HG03571 (cell line): ENCODE data around the gene ARHGAP11A.

Source experiments
- ATAC-seq: cut with Tn5 transposase; IDR thresholded peaks from one replicate; pipeline ENCODE4 v1.9.1; 2021; ENCODE audit not compliant: unreplicated experiment

ARHGAP11A gene

DNA sequence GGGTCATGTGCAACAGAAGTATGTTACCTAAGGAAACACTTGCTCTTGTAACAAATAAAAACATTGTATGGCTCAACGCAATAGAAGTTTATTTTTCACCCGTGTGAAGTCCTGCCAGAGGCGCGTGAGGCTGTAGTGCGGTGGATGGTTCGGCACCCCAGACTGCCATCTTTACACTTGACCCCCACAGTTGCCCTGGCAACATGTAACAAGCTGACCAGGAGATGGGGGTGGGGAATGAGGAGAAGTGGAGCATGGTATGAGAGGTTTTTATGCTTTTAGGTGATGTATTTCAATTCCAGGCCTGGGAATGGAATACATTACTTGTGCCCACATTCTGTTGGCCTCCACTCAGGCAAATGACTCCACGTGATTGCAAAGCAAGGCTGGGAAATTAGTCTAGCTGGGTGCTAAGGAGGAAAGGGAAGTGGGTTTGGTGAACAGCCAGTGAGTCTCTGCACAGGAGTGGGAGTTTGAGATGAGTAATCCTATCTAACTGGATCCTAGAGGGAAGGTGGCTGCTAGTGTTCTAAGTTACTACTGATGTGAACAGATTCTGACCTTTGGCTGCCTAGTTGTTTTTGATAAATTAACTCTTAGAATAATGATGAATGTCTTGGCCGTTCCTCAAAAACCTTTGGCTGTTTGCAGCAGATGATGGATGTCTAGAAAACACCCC is 68.7 kb downstream of the ARHGAP11A start:
- ATAC-seq, result no peak

DNA sequence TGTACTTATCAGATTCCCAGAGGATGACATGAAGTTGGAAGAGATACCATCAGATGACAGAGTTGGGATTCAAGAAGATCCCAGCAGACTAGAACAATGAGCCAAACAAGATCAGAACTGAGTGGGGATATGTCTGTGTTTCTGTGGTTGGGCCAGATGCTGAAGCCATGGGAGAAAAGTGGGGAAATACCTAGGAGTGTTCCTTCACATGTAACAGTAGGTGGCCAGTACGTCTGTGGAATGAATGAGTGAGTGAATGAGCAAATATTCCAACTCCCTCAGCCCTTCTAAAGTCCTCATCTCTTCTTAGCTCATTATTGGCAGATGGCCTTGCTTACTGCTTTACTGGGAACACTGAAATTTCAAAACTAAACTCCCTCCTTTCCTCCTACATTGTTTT is 70.3 kb downstream of the ARHGAP11A start:
- no peak for ATAC-seq

DNA sequence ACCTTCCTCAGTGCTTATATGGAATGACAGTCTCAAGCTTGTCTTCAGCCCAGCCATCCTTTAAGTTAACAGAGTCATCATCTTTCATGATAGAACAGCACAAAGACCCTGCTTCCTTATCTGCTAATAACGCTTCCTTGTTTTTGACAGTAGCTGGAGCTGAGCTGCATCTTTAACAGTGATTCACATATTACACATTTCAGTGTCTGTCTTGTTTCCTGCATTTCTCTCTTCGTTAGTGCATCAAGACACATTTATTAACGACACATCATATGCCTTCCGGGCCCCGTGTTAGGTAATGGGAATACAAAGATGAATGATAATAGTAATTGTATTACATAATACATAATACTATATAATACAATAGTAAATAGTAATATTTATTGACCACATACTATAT is 72.3 kb downstream of the ARHGAP11A start:
- ATAC-seq, result no peak

DNA sequence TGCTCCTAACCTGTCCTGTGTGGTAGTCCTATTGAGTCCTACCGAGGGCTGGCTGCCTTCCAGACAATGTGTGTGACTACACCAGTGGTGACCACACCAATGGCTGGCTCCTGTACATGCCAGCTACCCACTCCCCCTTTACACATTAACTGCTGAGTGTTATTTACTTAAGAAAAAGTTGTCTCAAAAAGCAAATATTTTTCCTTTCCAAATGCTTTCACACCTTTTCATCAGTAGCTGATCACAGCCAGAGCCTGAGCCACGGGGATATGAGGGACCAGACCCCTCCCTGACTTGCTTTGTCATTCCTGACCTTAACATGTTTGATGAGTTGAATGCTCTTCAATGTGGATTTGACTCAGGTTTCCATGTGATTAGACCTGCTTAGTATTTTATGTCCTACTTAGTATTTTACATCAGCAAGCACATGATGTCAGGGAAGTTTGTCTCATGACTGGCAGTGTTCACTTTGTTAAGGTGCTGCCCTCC is 72.9 kb downstream of the ARHGAP11A start:
- ATAC-seq, result no peak
